ENCODE data around the gene SLC34A3.
A peak's percentile ranks its signal among the peaks of the same experiment; 100 is the strongest.
"Not testable (repeated sequence)": the region's sequence is repeated elsewhere in the genome, so short reads cannot be mapped to it uniquely, and the experiment has no call there.

Gene SLC34A3

GRCh38 chr9:137228968-137229896, 1.5 kb upstream of the SLC34A3 start:
- no peak for DNase-seq (ENCODE audit: low read depth)

- no peak for DNase-seq (ENCODE audit: low read depth)
Observed at GRCh38 chr9:137229903-137230704, 597 bp upstream of the SLC34A3 start.

GRCh38 chr9:137231372-137232039, 805 bp downstream of the SLC34A3 start:
- DNase-seq (ENCODE audit: low read depth), result no peak

- DNase-seq (ENCODE audit: low read depth), result no peak
Observed at GRCh38 chr9:137232101-137232500, 1.4 kb downstream of the SLC34A3 start.

- no peak for DNase-seq (ENCODE audit: low read depth)
Observed at GRCh38 chr9:137232510-137232909, 1.8 kb downstream of the SLC34A3 start.

GRCh38 chr9:137233143-137233980, 2.7 kb downstream of the SLC34A3 start:
- no peak for DNase-seq (ENCODE audit: low read depth)

- DNase-seq (ENCODE audit: low read depth), result no peak
Observed at GRCh38 chr9:137234055-137234697, 3.5 kb downstream of the SLC34A3 start.

GRCh38 chr9:137234758-137235423, 4.2 kb downstream of the SLC34A3 start:
- no peak for DNase-seq (ENCODE audit: low read depth)

- DNase-seq (ENCODE audit: low read depth), result no peak
Observed at GRCh38 chr9:137235424-137236237, 4.9 kb downstream of the SLC34A3 start.

- DNase-seq (ENCODE audit: low read depth), result peak; percentile 51
Observed at GRCh38 chr9:137236238-137236935, 5.7 kb downstream of the SLC34A3 start.

GRCh38 chr9:137236936-137237421, 6.3 kb downstream of the SLC34A3 start:
- DNase-seq (ENCODE audit: low read depth), result no peak

- no peak for DNase-seq (ENCODE audit: low read depth)
Observed at GRCh38 chr9:137237759-137238726, 7.3 kb downstream of the SLC34A3 start.

- not testable (repeated sequence) for DNase-seq (ENCODE audit: low read depth)
Observed at GRCh38 chr9:137239541-137240200, 9.0 kb downstream of the SLC34A3 start.

- DNase-seq (ENCODE audit: low read depth), result peak; percentile 81
Observed at GRCh38 chr9:137240318-137240840, 9.7 kb downstream of the SLC34A3 start.

GRCh38 chr9:137240841-137241489, 10.3 kb downstream of the SLC34A3 start, which contains the start of gene TUBB4B:
TSS of gene TUBB4B (plus strand) at chr9:137241287. CDS start at chr9:137241361, 74 bp downstream.
- peak; percentile 100 for DNase-seq (ENCODE audit: low read depth)
